K562 (cell line): Measurements from ENCODE around the gene ANKMY2.

Experiments
- CTCF ChIP-seq, 3 experiments: IDR thresholded peaks in 2 of 3; conservative IDR thresholded peaks in 1 of 3; 2 replicates each; pipeline ENCODE4 v1.5.1; 2011 to 2012; ENCODE audit warnings: low read length in 3 of 3, mild to moderate bottlenecking in 3 of 3, control low read depth in 2 of 3, improper control_type of control experiment in 1 of 3, inconsistent platforms in 1 of 3, low read depth in 1 of 3, mixed read lengths in 1 of 3, moderate library complexity in 1 of 3; ENCODE audit not compliant: insufficient read depth in 2 of 3
- NELFE ChIP-seq: IDR thresholded peaks from 2 replicates; pipeline ENCODE4 v1.6.1; 2011; ENCODE audit warnings: mild to moderate bottlenecking; ENCODE audit not compliant: insufficient read depth, insufficient read length
- PBX2 ChIP-seq, 2 experiments: IDR thresholded peaks in 1 of 2; conservative IDR thresholded peaks in 1 of 2; 2 replicates each; pipeline ENCODE4 v1.6.1; 2016; ENCODE audit warnings: low read depth in 2 of 2, mild to moderate bottlenecking in 1 of 2, missing compliant biosample characterization in 1 of 2, missing genetic modification characterization in 1 of 2, moderate library complexity in 1 of 2
- ZZZ3 ChIP-seq: fragments of 450-650 bp; IDR thresholded peaks from 2 replicates; pipeline ENCODE4 v1.6.1; 2016; ENCODE audit warnings: antibody characterized with exemption, mild to moderate bottlenecking, moderate library complexity
- TF ChIP-seq, protein P1 (sequence below): fragments of 250-450 bp; sonication (Bioruptor Pico); IDR thresholded peaks from 2 replicates; pipeline ENCODE4 v1.8.0; 2021; ENCODE audit warnings: moderate library complexity, mild to moderate bottlenecking, inconsistent platforms

- TF ChIP-seq NELFE = no peak
- no peak for TF ChIP-seq ZZZ3
- no peak for TF ChIP-seq PBX2 (CRISPR knock-in tag; IDR thresholded peaks at IDR 0.05; ENCODE audit: low read depth)
- TF ChIP-seq PBX2 (tag; conservative IDR thresholded peaks at IDR 0.05; ENCODE audit: low read depth) = no peak
- TF ChIP-seq, protein P1, sequence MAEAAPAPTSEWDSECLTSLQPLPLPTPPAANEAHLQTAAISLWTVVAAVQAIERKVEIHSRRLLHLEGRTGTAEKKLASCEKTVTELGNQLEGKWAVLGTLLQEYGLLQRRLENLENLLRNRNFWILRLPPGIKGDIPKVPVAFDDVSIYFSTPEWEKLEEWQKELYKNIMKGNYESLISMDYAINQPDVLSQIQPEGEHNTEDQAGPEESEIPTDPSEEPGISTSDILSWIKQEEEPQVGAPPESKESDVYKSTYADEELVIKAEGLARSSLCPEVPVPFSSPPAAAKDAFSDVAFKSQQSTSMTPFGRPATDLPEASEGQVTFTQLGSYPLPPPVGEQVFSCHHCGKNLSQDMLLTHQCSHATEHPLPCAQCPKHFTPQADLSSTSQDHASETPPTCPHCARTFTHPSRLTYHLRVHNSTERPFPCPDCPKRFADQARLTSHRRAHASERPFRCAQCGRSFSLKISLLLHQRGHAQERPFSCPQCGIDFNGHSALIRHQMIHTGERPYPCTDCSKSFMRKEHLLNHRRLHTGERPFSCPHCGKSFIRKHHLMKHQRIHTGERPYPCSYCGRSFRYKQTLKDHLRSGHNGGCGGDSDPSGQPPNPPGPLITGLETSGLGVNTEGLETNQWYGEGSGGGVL (CRISPR knock-in tag) = no peak
- no peak for TF ChIP-seq CTCF (IDR thresholded peaks at IDR 0.05 in 2 of 3, conservative IDR thresholded peaks at IDR 0.05 in 1 of 3; ENCODE audit: insufficient read depth in 2 of 3, low read depth in 1 of 3, low read length in 3 of 3)
Measured at GRCh38 chr7:16675277-16675676, 29.7 kb upstream of the ANKMY2 start.
